HepG2 (cell line): ENCODE measurements around the gene CD58. TPM values are rescaled to one million over a fixed set of nuclear protein-coding genes. Genes with fewer than 3 reads are reported as not detected.

Source experiments
- ATAC-seq: fragments of 200-7000 bp; cut with Tn5 transposase; 3 replicates; pipeline ENCODE4 v1.9.1; 2020; ENCODE audit warnings: mild to moderate bottlenecking, moderate library complexity
- BruUV-seq: library from RNA; stranded (reverse); fragments of 400-500 nt; replicated peaks from 2 replicates; lab custom pipeline; 2021; lab: Mats Ljungman, UMichigan
- CTCF ChIA-PET: fragments of 300-600 bp; formaldehyde crosslinking; extraction: SDS; loops from one replicate; lab custom pipeline; 2021; ENCODE audit warnings: low total read pairs, inconsistent platforms, low intra/inter-chr PET ratio; lab: Yijun Ruan, JAX
- POLR2A ChIA-PET: fragments of 350-600 bp; sonication (Branson Sonifier 250); formaldehyde crosslinking; loops from one replicate; lab custom pipeline; 2020; ENCODE audit warnings: antibody characterized with exemption, inconsistent platforms; lab: Yijun Ruan, JAX
- DNase-seq: peaks from one replicate; pipeline ENCODE4 v3.0.0-alpha.2; 2015; ENCODE audit warnings: low spot score
- FAIRE-seq: peaks from 3 replicates; lab custom pipeline; 2011; peaks lifted over from hg19 to GRCh38; lab: Jason Lieb, UNC
- H2AFZ ChIP-seq: one replicate; pipeline ENCODE4 v1.6.1; 2011; ENCODE audit warnings: low read length, inconsistent platforms
- H3K27ac ChIP-seq: fragments of 300-600 bp; 3 replicates; pipeline ENCODE4 v1.8.0; 2011; ENCODE audit warnings: mixed run types, mild to moderate bottlenecking, mixed read lengths, low read length, inconsistent platforms; ENCODE audit not compliant: insufficient read depth; ENCODE audit errors: extremely low read length
- H3K27me3 ChIP-seq, 2 experiments: fragments of 200-600 bp in 1 of 2; 2 replicates in 1 of 2; 3 replicates in 1 of 2; pipeline versions ENCODE4 v1.6.0 to v1.8.0; 2011; ENCODE audit warnings: low read length in 2 of 2, mild to moderate bottlenecking in 2 of 2, moderate library complexity in 2 of 2, inconsistent platforms in 1 of 2; ENCODE audit not compliant: insufficient read depth in 2 of 2, control insufficient read depth in 1 of 2
- H3K36me3 ChIP-seq, 2 experiments: fragments of 200-600 bp in 1 of 2; replicated peaks in 1 of 2; 2 replicates in 1 of 2; 3 replicates in 1 of 2; pipeline versions ENCODE4 v1.5.1 to v1.8.0; 2011; ENCODE audit warnings: low read length in 2 of 2, inconsistent platforms in 1 of 2; ENCODE audit not compliant: insufficient read depth in 2 of 2, control insufficient read depth in 1 of 2
- H3K4me1 ChIP-seq: 2 replicates; pipeline ENCODE4 v1.5.1; 2012; ENCODE audit warnings: low read length, inconsistent platforms; ENCODE audit not compliant: insufficient read depth
- H3K4me2 ChIP-seq: 2 replicates; pipeline ENCODE4 v1.6.0; 2011; ENCODE audit warnings: low read depth, low read length, inconsistent platforms
- H3K4me3 ChIP-seq, 3 experiments: fragments of 200-600 bp in 1 of 3; sonication (generic), shearing (Covaris generic) in 1 of 3; replicated peaks in 1 of 3; 2 replicates each; pipeline ENCODE4 v1.5.1; 2011 to 2016; ENCODE audit warnings: low read length in 3 of 3, inconsistent platforms in 2 of 3, low read depth in 2 of 3, mild to moderate bottlenecking in 2 of 3, control low read depth in 1 of 3, mixed read lengths in 1 of 3; ENCODE audit not compliant: insufficient read depth in 1 of 3
- H3K79me2 ChIP-seq: one replicate; pipeline ENCODE4 v1.6.1; 2011; ENCODE audit warnings: low read length, inconsistent platforms; ENCODE audit not compliant: insufficient read depth
- H3K9ac ChIP-seq: 2 replicates; pipeline ENCODE4 v1.6.0; 2011; ENCODE audit warnings: mild to moderate bottlenecking, low read depth, low read length, inconsistent platforms; ENCODE audit not compliant: insufficient read depth
- H3K9me3 ChIP-seq: 2 replicates; pipeline ENCODE4 v1.5.1; 2012; ENCODE audit warnings: mild to moderate bottlenecking, low read length
- H4K20me1 ChIP-seq: 2 replicates; pipeline ENCODE4 v1.6.0; 2011; ENCODE audit warnings: inconsistent platforms, mild to moderate bottlenecking, low read length, moderate library complexity; ENCODE audit not compliant: insufficient read depth
- ETV6 ChIP-seq: sonication (generic); formaldehyde crosslinking; conservative IDR thresholded peaks from 2 replicates; pipeline ENCODE4 v1.4.0; 2020; ENCODE audit warnings: missing genetic modification reagents
- KAT8 ChIP-seq: IDR thresholded peaks from 2 replicates; pipeline ENCODE4 v1.6.1; 2016; ENCODE audit warnings: missing genetic modification reagents, missing compliant biosample characterization
- KLF16 ChIP-seq, 2 experiments: sonication (generic) in 1 of 2; formaldehyde crosslinking in 1 of 2; IDR thresholded peaks; 2 replicates each; pipeline versions ENCODE4 v1.6.1 to v1.8.0; 2016 to 2023; ENCODE audit warnings: missing genetic modification reagents in 2 of 2, missing compliant biosample characterization in 1 of 2
- MAZ ChIP-seq, 2 experiments: sonication (generic) in 1 of 2; formaldehyde crosslinking in 1 of 2; IDR thresholded peaks; 2 replicates each; pipeline versions ENCODE4 v1.5.0 to v1.6.1; 2012 to 2020; ENCODE audit warnings: low read depth in 2 of 2, mild to moderate bottlenecking in 2 of 2, borderline replicate concordance in 1 of 2, improper control_type of control experiment in 1 of 2, low read length in 1 of 2, missing genetic modification reagents in 1 of 2, moderate library complexity in 1 of 2
- NFE2L2 ChIP-seq: fragments of 150-350 bp; IDR thresholded peaks from 2 replicates; pipeline ENCODE4 v1.6.1; 2014; ENCODE audit warnings: low read length
- POLR2AphosphoS2 ChIP-seq: IDR thresholded peaks from 2 replicates; pipeline ENCODE4 v1.6.1; 2011; ENCODE audit warnings: low read depth, low read length, improper control_type of control experiment
- ZNF564 ChIP-seq: sonication (generic); formaldehyde crosslinking; IDR thresholded peaks from 2 replicates; pipeline ENCODE4 v1.8.1; 2023; ENCODE audit warnings: mild to moderate bottlenecking, missing genetic modification reagents
- ZNF567 ChIP-seq: sonication (generic); formaldehyde crosslinking; IDR thresholded peaks from 2 replicates; pipeline ENCODE4 v1.8.1; 2023; ENCODE audit warnings: mild to moderate bottlenecking, missing genetic modification reagents, borderline replicate concordance
- ZNF598 ChIP-seq: sonication (generic); formaldehyde crosslinking; IDR thresholded peaks from 2 replicates; pipeline ENCODE4 v1.5.1; 2020; ENCODE audit warnings: mild to moderate bottlenecking, missing genetic modification reagents, borderline replicate concordance
- WGBS: methylation state at CpG from one replicate; pipeline ENCODE4 v1.1.6; 2017; ENCODE audit warnings: low lambda C conversion rate; 5-methylcytosine and 5-hydroxymethylcytosine counted together
- in situ Hi-C: cut with HindIII; loops from 2 replicates; pipeline ENCODE4 v1.10.0; 2017; ENCODE audit warnings: low pct_unique_long_range_greater_than_20kb; ENCODE audit not compliant: extremely low pct_ligation_motif_present
- intact Hi-C: fragments of 100-400 bp; cut with micrococcal nuclease; formaldehyde crosslinking; loops from one replicate; pipeline ENCODE4 v1.10.0; 2022; ENCODE audit not compliant: unreplicated experiment
- polyA plus RNA-seq, 8 experiments: library from polyadenylated mRNA; depleted of rRNA in 3 of 8; stranded (reverse) in 7 of 8; unstranded in 1 of 8; fragments of >200 nt; fragmentation: Illumina TruSeq in 4 of 8; extraction: Trizol in 4 of 8; gene quantifications; 2 replicates each; pipeline versions ENCODE4 v1.2.1 to v1.2.3, GENCODE V29; 2011 to 2016; ENCODE audit warnings: low read depth in 4 of 8, missing spikeins in 1 of 8, mixed read lengths in 1 of 8; ENCODE audit not compliant: insufficient read depth in 1 of 8
- total RNA-seq, 5 experiments: library from RNA; depleted of rRNA; stranded (reverse); fragments of >200 nt; fragmentation: Illumina TruSeq; extraction: Trizol; gene quantifications; 2 replicates each; pipeline ENCODE4 v1.2.3, GENCODE V29; 2016; ENCODE audit warnings: low read depth in 1 of 5
- TF ChIP-seq, protein P1 (sequence below): sonication (generic); formaldehyde crosslinking; IDR thresholded peaks from 2 replicates; pipeline ENCODE4 v1.9.0; 2021; ENCODE audit warnings: missing genetic modification reagents, borderline replicate concordance
- TF ChIP-seq, protein P2 (sequence below): sonication (generic); formaldehyde crosslinking; IDR thresholded peaks from 2 replicates; pipeline ENCODE4 v1.8.1; 2023; ENCODE audit warnings: mild to moderate bottlenecking, missing genetic modification reagents
- TF ChIP-seq, protein P3 (sequence below): IDR thresholded peaks from 2 replicates; pipeline ENCODE4 v1.6.1; 2016; ENCODE audit warnings: low read depth, missing genetic modification reagents, missing compliant biosample characterization
- TF ChIP-seq, protein P4 (sequence below): IDR thresholded peaks from 2 replicates; pipeline ENCODE4 v1.6.1; 2018; ENCODE audit warnings: missing genetic modification reagents

CD58 gene
- total and polyA plus RNA-seq, 2 of the 13 experiments (the other 11 are each of a cell fraction or from before 2014, with no cell fraction given), result 9.4 to 13.5 TPM

DNA sequence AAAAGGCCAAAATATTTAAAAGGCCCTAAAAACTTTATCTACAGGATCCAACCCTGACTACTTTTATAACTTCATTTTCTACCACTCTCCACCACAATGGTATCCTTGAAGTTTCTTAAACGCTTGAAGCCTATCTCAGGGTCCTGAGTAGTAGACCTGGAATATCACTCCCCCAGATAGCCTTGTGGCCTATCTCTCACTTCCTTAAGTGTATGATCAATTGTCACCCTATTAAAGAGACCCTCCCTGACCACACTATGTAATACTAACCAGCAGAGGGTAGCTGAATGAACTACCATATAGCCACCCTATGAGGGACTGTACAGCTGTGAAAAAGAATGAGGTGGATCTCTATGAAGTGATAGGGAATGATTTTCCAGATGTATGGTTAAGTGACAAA is 5.6 kb downstream of the CD58 start (continued):
- TF ChIP-seq NFE2L2 (no peak), ZNF564 (CRISPR knock-in tag) (no peak), MAZ (IDR thresholded peaks at IDR 0.05; ENCODE audit: borderline replicate concordance, low read depth, low read length) (no peak), MAZ (CRISPR knock-in tag; IDR thresholded peaks at IDR 0.05; ENCODE audit: low read depth) (no peak), KAT8 (no peak)
- TF ChIP-seq, all 625 proteins: peak for 0

DNA sequence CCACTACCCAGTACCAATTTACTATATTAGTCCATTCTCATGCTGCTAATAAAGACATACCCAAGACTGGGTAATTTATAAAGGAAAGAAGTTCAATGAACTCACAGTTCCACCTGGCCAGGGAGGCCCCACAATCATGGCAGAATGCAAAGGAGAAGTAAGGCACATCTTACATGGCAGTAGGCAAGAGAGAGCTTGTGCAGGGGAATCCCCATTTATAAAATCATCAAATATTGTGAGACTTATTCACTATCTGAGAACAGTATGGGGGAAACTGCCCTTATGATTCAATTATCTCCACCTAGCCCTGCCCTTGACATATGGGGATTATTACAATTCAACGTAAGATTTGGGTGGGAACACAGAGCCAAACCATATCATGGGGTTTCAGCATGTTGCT is 6.4 kb downstream of the CD58 start:
- H3K9me3 ChIP-seq, result peaks cover 13% of the 10 kb centered on the region
- no peak for DNase-seq
- WGBS, result 88% methylated on average over 1 of the region's 1 CpG
- H3K79me2 ChIP-seq, result peaks cover 2% of the 10 kb centered on the region
- no peak overlapping the region for H3K9ac ChIP-seq
- peaks cover 12% of the 10 kb centered on the region for H3K4me1 ChIP-seq
- H3K27ac ChIP-seq, result no peak overlapping the region
- no peaks in the 10 kb centered on the region for H3K27me3 ChIP-seq
- no peaks in the 10 kb centered on the region; the same call in 1 of the 2 replicates for H4K20me1 ChIP-seq
- FAIRE-seq, result no peak
- intact Hi-C loops (no loop called here), in situ Hi-C loops (no loop called here)
- ATAC-seq, result no peak
- H3K4me3 ChIP-seq, result no peak overlapping the region
- H2AFZ ChIP-seq, result no peak overlapping the region
- no peak overlapping the region for H3K4me2 ChIP-seq
- BruUV-seq, result no TSS peak
- peaks cover 0 to 4% of the 10 kb centered on the region in 2 experiments; a peak in 1 of 5 replicates for H3K36me3 ChIP-seq
- CTCF ChIA-PET, result no interaction called here
- POLR2A ChIA-PET, result no interaction called here
- TF ChIP-seq KLF16 (CRISPR knock-in tag; IDR thresholded peaks at IDR 0.05) (no peak), ETV6 (CRISPR knock-in tag) (no peak), ZNF567 (CRISPR knock-in tag) (no peak), POLR2AphosphoS2 (no peak), ZNF598 (CRISPR knock-in tag) (no peak)
- TF ChIP-seq, protein P1, sequence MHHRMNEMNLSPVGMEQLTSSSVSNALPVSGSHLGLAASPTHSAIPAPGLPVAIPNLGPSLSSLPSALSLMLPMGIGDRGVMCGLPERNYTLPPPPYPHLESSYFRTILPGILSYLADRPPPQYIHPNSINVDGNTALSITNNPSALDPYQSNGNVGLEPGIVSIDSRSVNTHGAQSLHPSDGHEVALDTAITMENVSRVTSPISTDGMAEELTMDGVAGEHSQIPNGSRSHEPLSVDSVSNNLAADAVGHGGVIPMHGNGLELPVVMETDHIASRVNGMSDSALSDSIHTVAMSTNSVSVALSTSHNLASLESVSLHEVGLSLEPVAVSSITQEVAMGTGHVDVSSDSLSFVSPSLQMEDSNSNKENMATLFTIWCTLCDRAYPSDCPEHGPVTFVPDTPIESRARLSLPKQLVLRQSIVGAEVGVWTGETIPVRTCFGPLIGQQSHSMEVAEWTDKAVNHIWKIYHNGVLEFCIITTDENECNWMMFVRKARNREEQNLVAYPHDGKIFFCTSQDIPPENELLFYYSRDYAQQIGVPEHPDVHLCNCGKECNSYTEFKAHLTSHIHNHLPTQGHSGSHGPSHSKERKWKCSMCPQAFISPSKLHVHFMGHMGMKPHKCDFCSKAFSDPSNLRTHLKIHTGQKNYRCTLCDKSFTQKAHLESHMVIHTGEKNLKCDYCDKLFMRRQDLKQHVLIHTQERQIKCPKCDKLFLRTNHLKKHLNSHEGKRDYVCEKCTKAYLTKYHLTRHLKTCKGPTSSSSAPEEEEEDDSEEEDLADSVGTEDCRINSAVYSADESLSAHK (CRISPR knock-in tag), result no peak
- TF ChIP-seq, protein P2, sequence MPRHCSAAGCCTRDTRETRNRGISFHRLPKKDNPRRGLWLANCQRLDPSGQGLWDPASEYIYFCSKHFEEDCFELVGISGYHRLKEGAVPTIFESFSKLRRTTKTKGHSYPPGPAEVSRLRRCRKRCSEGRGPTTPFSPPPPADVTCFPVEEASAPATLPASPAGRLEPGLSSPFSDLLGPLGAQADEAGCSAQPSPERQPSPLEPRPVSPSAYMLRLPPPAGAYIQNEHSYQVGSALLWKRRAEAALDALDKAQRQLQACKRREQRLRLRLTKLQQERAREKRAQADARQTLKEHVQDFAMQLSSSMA (CRISPR knock-in tag), result no peak
- TF ChIP-seq, protein P3, sequence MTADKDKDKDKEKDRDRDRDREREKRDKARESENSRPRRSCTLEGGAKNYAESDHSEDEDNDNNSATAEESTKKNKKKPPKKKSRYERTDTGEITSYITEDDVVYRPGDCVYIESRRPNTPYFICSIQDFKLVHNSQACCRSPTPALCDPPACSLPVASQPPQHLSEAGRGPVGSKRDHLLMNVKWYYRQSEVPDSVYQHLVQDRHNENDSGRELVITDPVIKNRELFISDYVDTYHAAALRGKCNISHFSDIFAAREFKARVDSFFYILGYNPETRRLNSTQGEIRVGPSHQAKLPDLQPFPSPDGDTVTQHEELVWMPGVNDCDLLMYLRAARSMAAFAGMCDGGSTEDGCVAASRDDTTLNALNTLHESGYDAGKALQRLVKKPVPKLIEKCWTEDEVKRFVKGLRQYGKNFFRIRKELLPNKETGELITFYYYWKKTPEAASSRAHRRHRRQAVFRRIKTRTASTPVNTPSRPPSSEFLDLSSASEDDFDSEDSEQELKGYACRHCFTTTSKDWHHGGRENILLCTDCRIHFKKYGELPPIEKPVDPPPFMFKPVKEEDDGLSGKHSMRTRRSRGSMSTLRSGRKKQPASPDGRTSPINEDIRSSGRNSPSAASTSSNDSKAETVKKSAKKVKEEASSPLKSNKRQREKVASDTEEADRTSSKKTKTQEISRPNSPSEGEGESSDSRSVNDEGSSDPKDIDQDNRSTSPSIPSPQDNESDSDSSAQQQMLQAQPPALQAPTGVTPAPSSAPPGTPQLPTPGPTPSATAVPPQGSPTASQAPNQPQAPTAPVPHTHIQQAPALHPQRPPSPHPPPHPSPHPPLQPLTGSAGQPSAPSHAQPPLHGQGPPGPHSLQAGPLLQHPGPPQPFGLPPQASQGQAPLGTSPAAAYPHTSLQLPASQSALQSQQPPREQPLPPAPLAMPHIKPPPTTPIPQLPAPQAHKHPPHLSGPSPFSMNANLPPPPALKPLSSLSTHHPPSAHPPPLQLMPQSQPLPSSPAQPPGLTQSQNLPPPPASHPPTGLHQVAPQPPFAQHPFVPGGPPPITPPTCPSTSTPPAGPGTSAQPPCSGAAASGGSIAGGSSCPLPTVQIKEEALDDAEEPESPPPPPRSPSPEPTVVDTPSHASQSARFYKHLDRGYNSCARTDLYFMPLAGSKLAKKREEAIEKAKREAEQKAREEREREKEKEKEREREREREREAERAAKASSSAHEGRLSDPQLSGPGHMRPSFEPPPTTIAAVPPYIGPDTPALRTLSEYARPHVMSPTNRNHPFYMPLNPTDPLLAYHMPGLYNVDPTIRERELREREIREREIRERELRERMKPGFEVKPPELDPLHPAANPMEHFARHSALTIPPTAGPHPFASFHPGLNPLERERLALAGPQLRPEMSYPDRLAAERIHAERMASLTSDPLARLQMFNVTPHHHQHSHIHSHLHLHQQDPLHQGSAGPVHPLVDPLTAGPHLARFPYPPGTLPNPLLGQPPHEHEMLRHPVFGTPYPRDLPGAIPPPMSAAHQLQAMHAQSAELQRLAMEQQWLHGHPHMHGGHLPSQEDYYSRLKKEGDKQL (CRISPR knock-in tag), result no peak
- TF ChIP-seq, protein P4, sequence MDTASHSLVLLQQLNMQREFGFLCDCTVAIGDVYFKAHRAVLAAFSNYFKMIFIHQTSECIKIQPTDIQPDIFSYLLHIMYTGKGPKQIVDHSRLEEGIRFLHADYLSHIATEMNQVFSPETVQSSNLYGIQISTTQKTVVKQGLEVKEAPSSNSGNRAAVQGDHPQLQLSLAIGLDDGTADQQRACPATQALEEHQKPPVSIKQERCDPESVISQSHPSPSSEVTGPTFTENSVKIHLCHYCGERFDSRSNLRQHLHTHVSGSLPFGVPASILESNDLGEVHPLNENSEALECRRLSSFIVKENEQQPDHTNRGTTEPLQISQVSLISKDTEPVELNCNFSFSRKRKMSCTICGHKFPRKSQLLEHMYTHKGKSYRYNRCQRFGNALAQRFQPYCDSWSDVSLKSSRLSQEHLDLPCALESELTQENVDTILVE (CRISPR knock-in tag), result no peak
